DND-41 (cell line): ENCODE results near the gene CYP46A1.

Experiments
- ATAC-seq: fragments of 200-7000 bp; cut with Tn5 transposase; 3 replicates; pipeline ENCODE4 v1.9.1; 2021; ENCODE audit warnings: low read depth; ENCODE audit not compliant: insufficient read depth
- DNase-seq: peaks from one replicate; pipeline ENCODE4 v3.0.0-alpha.2; 2020
- H2AFZ ChIP-seq: 2 replicates; pipeline ENCODE4 v1.6.0; 2012; ENCODE audit warnings: low read depth, low read length
- H3K27ac ChIP-seq: 2 replicates; pipeline ENCODE4 v1.5.1; 2012; ENCODE audit warnings: low read length, inconsistent platforms
- H3K27me3 ChIP-seq: fragments of 200-600 bp; sonication (generic); 2 replicates; pipeline ENCODE4 v1.6.0; 2012; ENCODE audit warnings: low read length, mild to moderate bottlenecking, inconsistent platforms; ENCODE audit not compliant: insufficient read depth, poor library complexity
- H3K36me3 ChIP-seq: 2 replicates; pipeline ENCODE4 v1.5.1; 2012; ENCODE audit warnings: low read length, inconsistent platforms; ENCODE audit not compliant: insufficient read depth
- H3K4me1 ChIP-seq: 2 replicates; pipeline ENCODE4 v1.5.1; 2012; ENCODE audit warnings: mild to moderate bottlenecking, low read length; ENCODE audit not compliant: insufficient read depth
- H3K4me2 ChIP-seq: 2 replicates; pipeline ENCODE4 v1.6.0; 2012; ENCODE audit warnings: mild to moderate bottlenecking, moderate library complexity, low read length, inconsistent platforms; ENCODE audit not compliant: insufficient read depth
- H3K4me3 ChIP-seq, 2 experiments: fragments of 200-600 bp in 1 of 2; shearing (Covaris generic) in 1 of 2; 2 replicates each; pipeline ENCODE4 v1.5.1; 2012 to 2016; ENCODE audit warnings: inconsistent platforms in 2 of 2, low read length in 2 of 2, mild to moderate bottlenecking in 2 of 2, low read depth in 1 of 2, moderate library complexity in 1 of 2
- H3K79me2 ChIP-seq: 2 replicates; pipeline ENCODE4 v1.6.0; 2012; ENCODE audit warnings: low read length, inconsistent platforms; ENCODE audit not compliant: insufficient read depth
- H3K9ac ChIP-seq: 2 replicates; pipeline ENCODE4 v1.6.0; 2012; ENCODE audit warnings: low read depth, mild to moderate bottlenecking, inconsistent platforms, low read length, moderate library complexity
- H3K9me3 ChIP-seq: 2 replicates; pipeline ENCODE4 v1.5.1; 2012; ENCODE audit warnings: low read length, moderate library complexity, mild to moderate bottlenecking, inconsistent platforms; ENCODE audit not compliant: insufficient read depth, severe bottlenecking
- H4K20me1 ChIP-seq: 2 replicates; pipeline ENCODE4 v1.6.0; 2012; ENCODE audit warnings: low read length; ENCODE audit not compliant: insufficient read depth
- EZH2 ChIP-seq: IDR thresholded peaks from 3 replicates; pipeline ENCODE4 v1.6.1; 2012; ENCODE audit warnings: borderline replicate concordance, low read depth, mild to moderate bottlenecking, moderate library complexity, low read length, inconsistent platforms; ENCODE audit not compliant: severe bottlenecking
- TF ChIP-seq, protein P1 (sequence below): IDR thresholded peaks from 2 replicates; pipeline ENCODE4 v1.5.1; 2012; ENCODE audit warnings: borderline replicate concordance, low read length, moderate library complexity, mild to moderate bottlenecking; ENCODE audit not compliant: poor library complexity, severe bottlenecking; ENCODE audit errors: extremely low read depth

Gene CYP46A1

GRCh38 chr14:99754141-99755067, 70.3 kb downstream of the CYP46A1 start:
- ATAC-seq, result no peak
- H3K4me1 ChIP-seq, result no peaks in the 10 kb centered on the region
- no peak overlapping the region for H3K27ac ChIP-seq
- no peak overlapping the region for H2AFZ ChIP-seq
- H3K9me3 ChIP-seq, result no peaks in the 10 kb centered on the region
- no peaks in the 10 kb centered on the region for H3K36me3 ChIP-seq
- no peak overlapping the region for H3K4me3 ChIP-seq
- no peak overlapping the region for H3K4me2 ChIP-seq
- peaks cover 11% of the 10 kb centered on the region; the same call in 1 of the 2 replicates for H4K20me1 ChIP-seq
- H3K79me2 ChIP-seq, result no peaks in the 10 kb centered on the region
- peaks cover 16% of the 10 kb centered on the region for H3K27me3 ChIP-seq
- no peak for TF ChIP-seq EZH2
- TF ChIP-seq, protein P1, sequence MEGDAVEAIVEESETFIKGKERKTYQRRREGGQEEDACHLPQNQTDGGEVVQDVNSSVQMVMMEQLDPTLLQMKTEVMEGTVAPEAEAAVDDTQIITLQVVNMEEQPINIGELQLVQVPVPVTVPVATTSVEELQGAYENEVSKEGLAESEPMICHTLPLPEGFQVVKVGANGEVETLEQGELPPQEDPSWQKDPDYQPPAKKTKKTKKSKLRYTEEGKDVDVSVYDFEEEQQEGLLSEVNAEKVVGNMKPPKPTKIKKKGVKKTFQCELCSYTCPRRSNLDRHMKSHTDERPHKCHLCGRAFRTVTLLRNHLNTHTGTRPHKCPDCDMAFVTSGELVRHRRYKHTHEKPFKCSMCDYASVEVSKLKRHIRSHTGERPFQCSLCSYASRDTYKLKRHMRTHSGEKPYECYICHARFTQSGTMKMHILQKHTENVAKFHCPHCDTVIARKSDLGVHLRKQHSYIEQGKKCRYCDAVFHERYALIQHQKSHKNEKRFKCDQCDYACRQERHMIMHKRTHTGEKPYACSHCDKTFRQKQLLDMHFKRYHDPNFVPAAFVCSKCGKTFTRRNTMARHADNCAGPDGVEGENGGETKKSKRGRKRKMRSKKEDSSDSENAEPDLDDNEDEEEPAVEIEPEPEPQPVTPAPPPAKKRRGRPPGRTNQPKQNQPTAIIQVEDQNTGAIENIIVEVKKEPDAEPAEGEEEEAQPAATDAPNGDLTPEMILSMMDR, result no peak
- DNase-seq, result no peak
- no peak overlapping the region for H3K9ac ChIP-seq

DNA sequence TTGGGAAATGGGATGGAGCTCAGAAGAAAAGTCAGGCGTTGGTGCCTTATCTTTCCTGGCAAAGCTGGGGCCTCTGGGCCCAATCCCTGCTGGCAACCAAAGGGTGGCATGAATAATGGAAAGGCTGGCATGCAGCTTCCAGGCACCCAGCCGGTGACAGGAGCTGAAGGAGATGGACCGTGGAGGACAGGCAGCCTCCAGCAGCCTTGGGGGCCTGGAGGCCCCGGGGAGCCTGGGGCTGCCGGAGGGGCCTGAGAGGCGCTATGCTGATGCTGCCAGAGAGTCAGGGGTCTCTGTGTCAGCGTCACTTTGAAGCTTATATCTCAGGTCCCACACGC, 70.9 kb downstream of the CYP46A1 start:
- Histone ChIP-seq H3K4me3 (no peak overlapping the region), H3K4me2 (no peak overlapping the region), H3K36me3 (no peaks in the 10 kb centered on the region), H2AFZ (no peak overlapping the region), H3K9me3 (no peaks in the 10 kb centered on the region), H3K27ac (no peak overlapping the region), H3K9ac (no peak overlapping the region), H3K27me3 (peaks cover 19% of the 10 kb centered on the region), H4K20me1 (peaks cover 11% of the 10 kb centered on the region; the same call in 1 of the 2 replicates), H3K79me2 (no peaks in the 10 kb centered on the region), H3K4me1 (no peaks in the 10 kb centered on the region)
- no peak for ATAC-seq
- no peak for DNase-seq
- no peak for TF ChIP-seq EZH2
- TF ChIP-seq, protein P1, result no peak

DNA sequence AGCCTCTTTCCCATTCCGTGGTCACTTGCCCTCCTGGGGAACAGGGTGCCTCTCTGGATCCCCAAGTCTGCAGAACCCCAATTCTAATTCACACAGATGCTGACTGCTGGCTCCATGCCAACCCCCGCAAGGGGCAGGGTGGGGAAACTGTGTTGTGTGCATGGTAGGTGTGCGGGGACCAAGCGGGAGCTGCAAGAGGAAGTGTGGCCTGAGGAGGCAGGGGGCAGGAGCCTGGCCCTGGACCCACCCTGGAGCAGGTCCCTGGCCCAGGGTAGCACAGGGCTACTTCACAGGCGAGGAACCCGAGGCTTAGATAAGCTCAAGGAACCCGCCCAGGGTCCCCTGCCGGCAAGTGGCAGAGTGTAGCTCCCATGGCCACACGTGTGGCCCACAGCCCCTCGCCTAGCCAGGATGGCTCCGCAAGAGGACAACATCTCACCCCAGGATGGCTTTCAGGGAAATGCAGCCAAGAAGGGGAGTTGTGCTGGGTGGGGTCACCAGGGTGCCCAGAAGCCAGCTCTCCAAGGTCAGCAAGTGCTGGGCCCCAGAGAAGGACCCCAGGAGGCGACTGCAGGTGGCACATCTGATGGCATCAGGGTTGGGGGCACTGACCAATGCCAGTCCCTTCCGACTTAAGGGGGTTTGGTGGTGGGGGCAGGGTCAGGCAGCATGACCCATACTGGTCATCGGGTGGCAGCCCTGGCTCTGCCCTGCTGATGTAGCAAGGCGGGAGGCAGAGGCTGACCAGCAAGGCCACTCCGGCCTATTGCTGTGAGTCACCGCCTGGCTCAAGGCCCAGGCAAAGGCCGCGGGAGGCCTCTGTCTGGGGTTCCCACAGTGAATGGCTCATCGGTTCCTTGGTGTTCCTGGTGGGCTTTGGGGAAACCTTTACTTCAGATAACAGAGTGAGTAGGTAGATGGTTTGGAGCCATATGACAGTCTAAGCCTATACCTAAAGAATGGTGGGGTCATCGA, 71.8 kb downstream of the CYP46A1 start:
- no peak overlapping the region for H3K4me2 ChIP-seq
- no peaks in the 10 kb centered on the region for H3K36me3 ChIP-seq
- no peak for DNase-seq
- TF ChIP-seq, protein P1, result no peak
- TF ChIP-seq EZH2, result no peak
- no peaks in the 10 kb centered on the region for H3K4me1 ChIP-seq
- no peak overlapping the region for H3K4me3 ChIP-seq
- no peak overlapping the region for H2AFZ ChIP-seq
- no peak for ATAC-seq
- no peaks in the 10 kb centered on the region for H3K9me3 ChIP-seq
- no peak overlapping the region for H3K9ac ChIP-seq
- H3K79me2 ChIP-seq, result no peaks in the 10 kb centered on the region
- no peak overlapping the region for H3K27ac ChIP-seq
- peaks cover 4% of the 10 kb centered on the region; the same call in 1 of the 2 replicates for H4K20me1 ChIP-seq
- H3K27me3 ChIP-seq, result peaks cover 20% of the 10 kb centered on the region
